ENCODE measurements around the gene FOXN3. TPM values are rescaled to one million over a fixed set of nuclear protein-coding genes. Genes with fewer than 3 reads are reported as not detected.

Gene FOXN3
- total RNA-seq, 1 experiment from 2014 or later, result 125 TPM

GRCh38 chr14:89163031-89163636, 253.9 kb downstream of the FOXN3 start:
- Histone ChIP-seq H3K9ac (ENCODE audit: extremely low read depth, insufficient read length, low read length) (no peak overlapping the region), H3K14ac (ENCODE audit: insufficient read depth, low read length) (no peak overlapping the region), H3K4me1 (ENCODE audit: insufficient read depth, low read length) (0 out of 2 replicates have a peak, but pooled peaks cover 1% of the 10 kb centered on the region), H2BK20ac (ENCODE audit: low read depth, low read length, poor library complexity, severe bottlenecking) (no peak overlapping the region), H3K56ac (ENCODE audit: insufficient read length, low read depth, low read length) (no peak overlapping the region), H4K91ac (ENCODE audit: insufficient read length, low read depth, low read length) (no peak overlapping the region), H3K27me3 (ENCODE audit: insufficient read depth, low read length) (no peaks in the 10 kb centered on the region), H3K79me1 (ENCODE audit: insufficient read depth, low read depth, low read length, poor library complexity, severe bottlenecking) (no peaks in the 10 kb centered on the region), H2BK12ac (ENCODE audit: insufficient read length, low read depth, low read length) (no peak overlapping the region), H3K23me2 (ENCODE audit: insufficient read length, low read depth, low read length, poor library complexity, severe bottlenecking) (no peaks in the 10 kb centered on the region), H3K4ac (ENCODE audit: low read depth, low read length) (no peak overlapping the region), H4K20me1 (ENCODE audit: control insufficient read depth, insufficient read depth, insufficient read length) (no peaks in the 10 kb centered on the region), H4K5ac (ENCODE audit: insufficient read length, low read depth, low read length) (no peak overlapping the region), H2AFZ (ENCODE audit: low read length) (no peak overlapping the region), H2BK5ac (ENCODE audit: insufficient read length, low read length) (no peak overlapping the region), H3K9me3 (ENCODE audit: control insufficient read depth, low read depth, low read length) (no peaks in the 10 kb centered on the region), H3K23ac (ENCODE audit: insufficient read length, low read depth, low read length) (no peak overlapping the region), H3K79me2 (ENCODE audit: insufficient read depth, low read length) (0 out of 2 replicates have a peak, but pooled peaks cover 1% of the 10 kb centered on the region), H2BK15ac (ENCODE audit: low read depth, low read length) (no peak overlapping the region), H3T11ph (ENCODE audit: low read length) (no peak overlapping the region), H3K18ac (ENCODE audit: insufficient read length, low read depth, low read length) (no peak overlapping the region), H2AK5ac (ENCODE audit: insufficient read length, low read length) (no peak overlapping the region), H4K8ac (replicated peaks; ENCODE audit: insufficient read length, low read depth, low read length) (no peak overlapping the region), H3K4me2 (ENCODE audit: insufficient read depth, insufficient read length, low read length) (no peak overlapping the region), H3K27ac (ENCODE audit: insufficient read length, low read depth, low read length) (no peak overlapping the region), H2BK120ac (ENCODE audit: low read depth, low read length, poor library complexity, severe bottlenecking) (no peak overlapping the region)
- Mint-ChIP-seq H3K9me3 (no peaks in the 10 kb centered on the region), H3K4me1 (peaks cover 14 to 16% of the 10 kb centered on the region in 2 experiments), H3K27me3 (ENCODE audit: low read depth) (no peaks in the 10 kb centered on the region), H3K27ac (peak overlapping the region in 2 of 3 experiments; percentile 34 to 80; a peak in 2 of 7 replicates), H3K4me3 (no peak overlapping the region), H3K36me3 (ENCODE audit: insufficient read depth in 1 of 3, low read depth in 3 of 3) (peaks cover 41 to 68% (median 41%) of the 10 kb centered on the region in 3 experiments)
- DNase-seq, result no peak
- no peak for TF ChIP-seq CTCF (conservative IDR thresholded peaks at IDR 0.05)
- no CpG with 5 or more reads among the region's 17 CpGs for WGBS (ENCODE audit: extremely low coverage, insufficient read length, low lambda C conversion rate)
